Hematopoietic multipotent progenitor cell treated with erythropoietin and hydrocortisone succinate and interleukin-3 and kit ligand, for 6 days (in vitro differentiated cells): Measurements from ENCODE around the gene KNDC1.
"Not testable (repeated sequence)": the region's sequence is repeated elsewhere in the genome, so short reads cannot be mapped to it uniquely, and the experiment has no call there.

ENCODE experiments used
- DNase-seq: peaks from one replicate; pipeline ENCODE4 v3.0.0-alpha.2; 2015

Gene KNDC1

GRCh38 chr10:133162178-133162909, 2.3 kb downstream of the KNDC1 start:
- DNase-seq, result no peak

- DNase-seq, result no peak
These were observed 3.2 kb downstream of the KNDC1 start for GRCh38 chr10:133162910-133163856.

GRCh38 chr10:133163889-133164815, 4.1 kb downstream of the KNDC1 start:
- DNase-seq, result no peak

- no peak for DNase-seq
These were observed 5.0 kb downstream of the KNDC1 start for GRCh38 chr10:133164816-133165555.

- no peak for DNase-seq
These were observed 5.8 kb downstream of the KNDC1 start for GRCh38 chr10:133165556-133166503.

- DNase-seq, result no peak
These were observed 6.4 kb downstream of the KNDC1 start for GRCh38 chr10:133166504-133166827.

GRCh38 chr10:133166828-133167692, 7.0 kb downstream of the KNDC1 start:
- no peak for DNase-seq

GRCh38 chr10:133167693-133168616, 7.9 kb downstream of the KNDC1 start:
- DNase-seq, result no peak

GRCh38 chr10:133168617-133169031, 8.6 kb downstream of the KNDC1 start:
- DNase-seq, result no peak

- no peak for DNase-seq
These were observed 9.3 kb downstream of the KNDC1 start for GRCh38 chr10:133169173-133169947.

- no peak for DNase-seq
These were observed 10.1 kb downstream of the KNDC1 start for GRCh38 chr10:133170092-133170491.

- no peak for DNase-seq
These were observed 14.0 kb downstream of the KNDC1 start for GRCh38 chr10:133173860-133174640.

- no peak for DNase-seq
These were observed 14.8 kb downstream of the KNDC1 start for GRCh38 chr10:133174689-133175263.

- not testable (repeated sequence) for DNase-seq
These were observed 15.6 kb downstream of the KNDC1 start for GRCh38 chr10:133175624-133176023.

GRCh38 chr10:133176546-133176945, 16.5 kb downstream of the KNDC1 start:
- DNase-seq, result no peak

- no peak for DNase-seq
These were observed 17.6 kb downstream of the KNDC1 start for GRCh38 chr10:133177380-133178157.
